NCI-H446 treated with DMSO at 0.1 percent for 48 hours (cell line): ENCODE data around the gene PIPOX.

Experiments
- DNase-seq: peaks from one replicate; lab custom pipeline; 2025; lab: John Stamatoyannopoulos, UW

Gene PIPOX

GRCh38 chr17:29100296-29100695 lies 57.4 kb downstream of the PIPOX start:
- no peak for DNase-seq

- DNase-seq: no peak
Measured at GRCh38 chr17:29102046-29102445, 59.1 kb downstream of the PIPOX start.

- DNase-seq: no peak
Measured at GRCh38 chr17:29102741-29103181, 59.8 kb downstream of the PIPOX start.

- DNase-seq: no peak
Measured at GRCh38 chr17:29103341-29103740, 60.4 kb downstream of the PIPOX start.
